GM20000 (cell line): Measurements from ENCODE around the gene SLU7.

ENCODE experiments used
- DNase-seq: peaks from one replicate; pipeline ENCODE4 v3.0.0; 2012; ENCODE audit warnings: low spot score
- TF ChIP-seq, protein P1 (sequence below): IDR thresholded peaks from 2 replicates; pipeline ENCODE4 v1.5.1; 2012; ENCODE audit warnings: mild to moderate bottlenecking, control low read depth; ENCODE audit errors: extremely low read depth, missing control alignments

SLU7 gene

GRCh38 chr5:160457252-160457651 is 38.4 kb upstream of the SLU7 start:
- DNase-seq = no peak
- TF ChIP-seq, protein P1, sequence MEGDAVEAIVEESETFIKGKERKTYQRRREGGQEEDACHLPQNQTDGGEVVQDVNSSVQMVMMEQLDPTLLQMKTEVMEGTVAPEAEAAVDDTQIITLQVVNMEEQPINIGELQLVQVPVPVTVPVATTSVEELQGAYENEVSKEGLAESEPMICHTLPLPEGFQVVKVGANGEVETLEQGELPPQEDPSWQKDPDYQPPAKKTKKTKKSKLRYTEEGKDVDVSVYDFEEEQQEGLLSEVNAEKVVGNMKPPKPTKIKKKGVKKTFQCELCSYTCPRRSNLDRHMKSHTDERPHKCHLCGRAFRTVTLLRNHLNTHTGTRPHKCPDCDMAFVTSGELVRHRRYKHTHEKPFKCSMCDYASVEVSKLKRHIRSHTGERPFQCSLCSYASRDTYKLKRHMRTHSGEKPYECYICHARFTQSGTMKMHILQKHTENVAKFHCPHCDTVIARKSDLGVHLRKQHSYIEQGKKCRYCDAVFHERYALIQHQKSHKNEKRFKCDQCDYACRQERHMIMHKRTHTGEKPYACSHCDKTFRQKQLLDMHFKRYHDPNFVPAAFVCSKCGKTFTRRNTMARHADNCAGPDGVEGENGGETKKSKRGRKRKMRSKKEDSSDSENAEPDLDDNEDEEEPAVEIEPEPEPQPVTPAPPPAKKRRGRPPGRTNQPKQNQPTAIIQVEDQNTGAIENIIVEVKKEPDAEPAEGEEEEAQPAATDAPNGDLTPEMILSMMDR = no peak

DNA sequence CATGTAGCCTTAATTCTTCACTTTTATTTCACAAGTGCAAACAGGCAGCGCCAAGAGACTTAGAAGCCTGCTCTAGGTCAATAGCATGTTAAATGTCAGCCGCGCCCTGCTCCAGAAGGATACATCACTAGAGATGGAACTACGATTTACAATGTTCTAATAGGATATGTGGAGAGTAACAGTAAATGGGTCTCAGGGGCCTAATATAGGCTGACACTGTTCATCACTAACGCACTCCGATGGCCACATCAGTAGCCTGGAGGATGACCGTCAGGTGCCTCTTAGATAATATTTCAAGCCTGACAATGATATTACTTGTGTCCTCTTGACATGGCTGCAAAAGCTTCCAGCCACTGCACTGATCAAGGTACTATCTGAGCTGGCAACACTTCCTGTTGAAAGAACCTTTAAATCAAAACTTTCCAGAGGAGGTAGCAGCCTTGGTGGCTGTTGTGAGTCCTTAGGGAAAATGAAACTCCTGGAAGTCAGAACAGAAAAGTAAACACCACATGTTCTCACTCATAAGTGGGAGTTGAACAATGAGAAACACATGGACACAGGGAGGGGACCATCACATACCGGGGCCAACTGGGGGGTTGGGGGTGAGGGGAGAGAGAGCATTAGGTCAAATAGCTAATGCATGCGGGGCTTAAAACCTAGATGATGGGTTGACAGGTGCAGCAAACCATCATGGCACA is 37.7 kb upstream of the SLU7 start:
- TF ChIP-seq, protein P1 = no peak
- DNase-seq = no peak

DNA sequence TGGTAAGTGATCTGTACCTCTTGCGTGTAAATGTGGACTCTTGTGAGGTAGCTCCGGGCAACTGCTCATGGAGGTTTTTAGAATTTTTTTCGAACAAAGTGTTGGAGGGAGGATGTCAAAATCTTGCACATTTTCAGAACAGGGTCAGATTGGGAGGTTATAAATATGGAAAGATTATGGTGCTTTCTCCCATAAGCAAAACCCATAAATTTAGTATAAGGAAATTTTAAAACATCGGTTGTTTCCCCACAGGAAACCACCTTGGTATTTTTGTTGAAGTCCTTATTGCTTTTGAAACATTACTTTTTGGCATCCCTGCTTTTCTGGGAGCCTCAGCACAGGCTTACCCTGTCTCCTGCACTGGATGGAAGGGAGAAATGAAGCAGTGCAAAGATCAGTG is 36.7 kb upstream of the SLU7 start:
- TF ChIP-seq, protein P1 = no peak
- DNase-seq = no peak

DNA sequence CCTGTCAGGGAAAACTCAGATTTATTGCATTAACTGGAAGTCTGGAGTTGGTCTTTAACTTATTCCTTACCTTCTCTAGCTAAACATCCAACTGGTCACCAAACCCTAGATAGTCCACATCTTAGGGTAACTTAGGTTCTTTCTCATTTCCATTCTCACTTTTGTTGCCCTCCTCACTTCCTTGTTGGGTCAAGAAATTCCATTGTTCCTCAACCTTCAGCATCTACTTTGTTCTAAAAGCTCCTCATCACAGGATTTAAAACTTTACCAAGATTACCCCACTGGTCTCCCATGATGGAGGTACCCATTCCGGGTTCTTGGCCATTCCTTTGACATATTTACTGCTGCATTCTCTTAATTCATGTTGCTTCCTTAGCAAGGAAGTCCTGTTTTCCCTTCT is 34.9 kb upstream of the SLU7 start:
- TF ChIP-seq, protein P1 = no peak
- no peak for DNase-seq

DNA sequence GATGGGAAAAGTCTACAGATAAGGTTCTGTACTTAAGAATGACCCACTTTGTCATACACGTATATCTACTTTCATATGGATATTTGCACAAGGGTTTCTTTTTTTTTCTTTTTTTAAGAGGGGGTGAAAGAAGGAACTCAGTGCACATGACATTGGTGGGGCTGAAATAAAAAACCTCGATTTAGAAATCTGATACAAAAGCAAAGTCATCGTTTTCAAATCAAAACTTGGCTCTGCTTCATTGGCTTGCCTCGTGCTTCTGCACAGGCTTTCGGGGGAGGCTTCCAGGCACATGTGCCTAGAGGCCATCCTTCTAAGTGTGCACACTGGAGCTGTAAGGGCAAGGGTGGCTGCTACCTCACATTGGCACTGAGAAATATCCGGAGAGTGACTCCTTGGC is 33.9 kb upstream of the SLU7 start:
- DNase-seq = no peak
- TF ChIP-seq, protein P1 = no peak

GRCh38 chr5:160452036-160452435 is 33.2 kb upstream of the SLU7 start:
- TF ChIP-seq, protein P1 = no peak
- no peak for DNase-seq

DNA sequence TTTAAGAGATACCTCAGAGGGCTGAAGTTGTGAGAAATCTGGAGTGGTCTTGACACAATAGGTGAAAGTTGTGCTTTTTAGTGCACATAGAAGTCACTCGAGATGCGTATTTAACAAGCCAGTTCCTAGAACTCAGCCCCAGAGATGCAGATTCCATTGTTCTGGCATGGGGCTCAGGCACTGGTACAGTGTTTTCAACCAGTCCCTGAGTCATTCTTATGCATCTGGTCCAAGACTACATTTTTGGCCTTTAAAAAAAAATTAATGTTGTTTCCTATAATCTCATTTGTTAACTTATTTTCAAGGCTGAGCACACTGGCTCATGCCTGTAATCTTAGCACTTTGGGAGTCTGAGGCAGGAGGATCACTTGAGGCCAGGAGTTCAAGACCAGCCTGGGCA is 32.4 kb upstream of the SLU7 start:
- TF ChIP-seq, protein P1 = no peak
- no peak for DNase-seq
